Measurements from ENCODE around the gene EMILIN1.

DNA sequence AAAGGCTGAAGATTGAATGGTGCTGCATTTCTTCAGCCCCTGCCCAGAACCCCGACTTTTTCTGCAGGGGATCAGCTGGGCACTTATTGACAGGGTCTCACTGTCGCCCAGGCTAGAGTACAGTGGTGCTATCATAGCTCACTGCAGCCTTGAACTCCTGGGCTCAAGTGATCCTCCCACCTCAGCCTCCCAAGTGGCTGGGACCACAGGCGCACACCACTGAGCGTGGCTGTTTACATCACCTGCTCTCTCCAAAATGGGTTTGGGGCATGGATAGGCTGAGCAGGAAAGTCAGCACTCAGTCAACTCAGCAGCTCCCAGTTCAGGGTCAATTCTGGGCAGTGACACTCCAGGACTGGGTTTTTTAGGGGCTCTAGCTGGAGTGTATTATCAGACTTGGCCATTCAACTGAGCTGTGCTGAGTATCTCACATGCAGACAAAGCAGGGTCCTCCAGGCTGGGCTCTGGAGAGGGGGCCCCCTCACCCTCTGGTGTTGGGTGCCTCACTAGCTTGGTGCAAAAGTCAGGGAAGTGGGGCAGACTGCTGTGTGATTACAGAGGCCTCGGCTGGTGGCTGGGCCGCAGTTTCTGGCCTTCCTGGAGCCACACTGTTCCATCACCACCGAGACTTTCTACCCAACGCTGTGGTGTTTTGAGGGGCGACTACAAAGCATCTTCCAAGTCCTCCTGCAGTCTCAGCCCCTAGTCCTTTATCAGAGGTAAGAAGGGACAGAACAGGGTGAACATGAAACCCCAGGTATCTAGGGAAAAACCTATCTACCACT lies 49.7 kb downstream of the EMILIN1 start:
- TF ChIP-seq, protein P1, sequence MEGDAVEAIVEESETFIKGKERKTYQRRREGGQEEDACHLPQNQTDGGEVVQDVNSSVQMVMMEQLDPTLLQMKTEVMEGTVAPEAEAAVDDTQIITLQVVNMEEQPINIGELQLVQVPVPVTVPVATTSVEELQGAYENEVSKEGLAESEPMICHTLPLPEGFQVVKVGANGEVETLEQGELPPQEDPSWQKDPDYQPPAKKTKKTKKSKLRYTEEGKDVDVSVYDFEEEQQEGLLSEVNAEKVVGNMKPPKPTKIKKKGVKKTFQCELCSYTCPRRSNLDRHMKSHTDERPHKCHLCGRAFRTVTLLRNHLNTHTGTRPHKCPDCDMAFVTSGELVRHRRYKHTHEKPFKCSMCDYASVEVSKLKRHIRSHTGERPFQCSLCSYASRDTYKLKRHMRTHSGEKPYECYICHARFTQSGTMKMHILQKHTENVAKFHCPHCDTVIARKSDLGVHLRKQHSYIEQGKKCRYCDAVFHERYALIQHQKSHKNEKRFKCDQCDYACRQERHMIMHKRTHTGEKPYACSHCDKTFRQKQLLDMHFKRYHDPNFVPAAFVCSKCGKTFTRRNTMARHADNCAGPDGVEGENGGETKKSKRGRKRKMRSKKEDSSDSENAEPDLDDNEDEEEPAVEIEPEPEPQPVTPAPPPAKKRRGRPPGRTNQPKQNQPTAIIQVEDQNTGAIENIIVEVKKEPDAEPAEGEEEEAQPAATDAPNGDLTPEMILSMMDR (IDR thresholded peaks at IDR 0.05; ENCODE audit: extremely low read depth in 1 of 2, insufficient read depth in 1 of 2, low read depth in 1 of 2, low read length in 2 of 2) = no peak
- TF ChIP-seq POLR2A (IDR thresholded peaks at IDR 0.05; ENCODE audit: low read depth, low read length) (no peak), EZH2 (IDR thresholded peaks at IDR 0.05; ENCODE audit: borderline replicate concordance, low read depth, low read length, severe bottlenecking) (no peak)

Data from endothelial cell of umbilical vein (primary cell).